GM12892 (cell line): ENCODE measurements around the gene GAD2.

ENCODE experiments used
- POLR2A ChIP-seq: IDR thresholded peaks from 2 replicates; pipeline ENCODE4 v1.6.1; 2011; ENCODE audit warnings: low read depth, low read length, control low read depth
- POLR2AphosphoS5 ChIP-seq: IDR thresholded peaks from 2 replicates; pipeline ENCODE4 v1.6.1; 2011; ENCODE audit warnings: low read depth, low read length, control low read depth
- TAF1 ChIP-seq: IDR thresholded peaks from 2 replicates; pipeline ENCODE4 v1.6.1; 2011; ENCODE audit warnings: low read depth, mild to moderate bottlenecking, control low read depth, low read length, borderline replicate concordance

DNA sequence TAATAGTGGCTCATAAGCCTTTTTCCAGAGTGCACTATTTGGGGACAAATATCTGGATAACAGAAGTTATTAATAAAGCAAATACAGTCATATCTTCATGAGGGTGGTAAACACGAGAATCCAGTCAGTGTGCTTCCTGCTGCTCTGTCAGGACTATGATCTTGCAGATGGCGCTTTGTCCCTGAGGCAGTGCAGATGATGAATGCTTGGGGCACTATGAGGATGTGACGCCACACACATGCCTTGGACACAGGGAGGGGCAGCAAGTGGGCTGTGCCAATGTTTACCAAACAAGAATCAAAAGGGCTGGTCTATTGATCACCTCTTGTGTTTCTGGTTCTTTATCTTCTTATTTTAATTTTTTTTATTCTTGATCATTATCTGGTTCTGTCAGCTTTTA lies 79.8 kb downstream of the GAD2 start:
- no peak for TF ChIP-seq POLR2A
- no peak for TF ChIP-seq POLR2AphosphoS5
- TF ChIP-seq TAF1, result no peak
